Erythroblast (primary cell): ENCODE data around the gene GPR137B.
A peak's percentile ranks its signal among the peaks of the same experiment; 100 is the strongest.

ENCODE experiments used
- DNase-seq, 2 experiments: peaks; one replicate each; lab custom pipeline; 2025; lab: John Stamatoyannopoulos, UW
- GATA1 ChIP-seq: IDR thresholded peaks from 2 replicates; pipeline ENCODE4 v1.6.1; 2011; ENCODE audit warnings: low read depth, mild to moderate bottlenecking, control low read depth, low read length, moderate library complexity
- POLR2A ChIP-seq: IDR thresholded peaks from 2 replicates; pipeline ENCODE4 v1.6.1; 2011; ENCODE audit warnings: mild to moderate bottlenecking, low read length

Gene GPR137B

GRCh38 chr1:236239092-236239585 lies 96.8 kb downstream of the GPR137B start:
- TF ChIP-seq GATA1: no peak
- TF ChIP-seq POLR2A: no peak
- peak in 1 of 2 experiments; percentile 40 for DNase-seq

DNA sequence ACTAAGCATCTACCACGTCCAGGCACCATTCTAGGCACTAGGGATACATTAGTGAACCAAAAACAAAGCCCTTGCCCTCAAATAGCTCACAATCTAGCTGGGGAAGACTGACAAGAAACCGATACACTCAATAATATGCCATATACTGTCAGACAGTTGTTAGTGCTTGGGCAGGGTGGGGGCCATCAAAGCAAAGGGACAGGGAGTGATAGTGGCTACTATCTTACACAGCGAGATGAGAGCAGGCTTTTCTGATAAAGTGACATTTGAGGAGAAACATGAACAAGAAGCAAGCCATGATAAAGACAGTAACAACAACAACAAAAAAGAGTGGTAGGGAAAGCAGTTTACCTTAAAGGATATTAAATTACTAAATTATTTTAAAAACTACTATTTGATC lies 98.3 kb downstream of the GPR137B start:
- no peak for TF ChIP-seq POLR2A
- no peak for TF ChIP-seq GATA1

DNA sequence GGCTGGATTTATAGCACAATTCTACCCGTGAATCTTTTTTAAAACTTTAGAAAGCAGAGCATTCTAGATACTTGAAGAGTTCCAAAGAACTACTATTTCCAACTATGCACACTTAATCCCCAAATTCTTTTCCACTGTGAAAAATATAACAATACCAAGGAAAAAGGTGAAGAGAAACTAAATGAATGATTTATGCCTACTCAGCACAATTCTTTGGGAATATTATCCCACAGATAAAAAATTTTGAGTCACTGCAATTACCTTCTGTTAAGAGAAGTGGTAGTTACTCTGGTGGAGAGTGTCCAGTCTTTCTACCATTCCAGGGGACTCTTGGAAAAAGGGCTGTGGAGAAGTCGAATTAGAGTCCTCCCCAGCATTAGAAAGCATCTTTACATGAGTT lies 100.2 kb downstream of the GPR137B start:
- DNase-seq: no peak
- TF ChIP-seq GATA1 (no peak), POLR2A (no peak)

More for the DNA sequence above, 98.3 kb downstream of the GPR137B start:
- DNase-seq: peak; percentile 48 to 84

DNA sequence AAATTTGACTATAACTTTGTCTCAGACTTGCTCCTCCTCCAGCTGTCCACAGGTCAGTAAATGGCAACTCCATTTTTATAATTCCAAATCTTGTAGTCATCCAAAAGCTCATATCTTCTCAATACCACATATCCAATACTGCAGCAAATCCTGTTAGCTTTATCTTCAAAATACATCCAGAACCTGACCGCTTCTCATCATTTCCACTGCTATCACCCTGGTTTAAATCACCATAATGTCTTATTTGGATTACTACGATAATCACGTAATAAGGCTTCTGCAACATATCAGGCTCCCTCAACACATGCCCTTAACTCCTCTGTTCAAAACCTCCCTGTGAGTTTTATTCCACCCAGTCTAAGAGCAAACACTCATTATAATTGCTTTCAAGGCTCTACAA lies 104.9 kb downstream of the GPR137B start:
- DNase-seq: no peak
- TF ChIP-seq GATA1: no peak
- TF ChIP-seq POLR2A: no peak

DNA sequence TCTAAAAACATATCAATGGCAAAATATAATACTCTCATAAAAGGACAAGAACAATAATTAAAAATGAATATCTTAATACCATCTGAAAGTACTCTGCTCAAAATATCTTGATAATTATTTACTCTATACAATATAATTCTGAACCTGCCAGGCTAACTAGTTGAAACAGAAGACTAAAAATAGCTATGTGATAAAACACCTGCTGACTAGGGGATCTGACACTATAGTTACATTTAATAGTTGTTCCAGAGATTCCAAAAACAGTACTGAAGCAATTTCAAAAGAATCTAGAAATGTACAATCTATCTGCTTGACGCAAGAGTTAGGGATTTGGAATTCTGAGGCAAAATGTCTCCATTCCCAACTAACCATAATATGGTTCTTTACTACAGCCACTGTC lies 109.2 kb downstream of the GPR137B start:
- DNase-seq: no peak
- TF ChIP-seq POLR2A: no peak
- no peak for TF ChIP-seq GATA1

- DNase-seq: no peak
- TF ChIP-seq GATA1: no peak
- TF ChIP-seq POLR2A: no peak
Measured at GRCh38 chr1:236253119-236253518, 110.8 kb downstream of the GPR137B start.

GRCh38 chr1:236253918-236254637 lies 111.7 kb downstream of the GPR137B start:
- TF ChIP-seq GATA1 (no peak), POLR2A (no peak)
- peak; percentile 25 to 81 for DNase-seq

GRCh38 chr1:236257216-236257615 lies 114.9 kb downstream of the GPR137B start:
- no peak for TF ChIP-seq POLR2A
- TF ChIP-seq GATA1: no peak
- no peak for DNase-seq

GRCh38 chr1:236258114-236258622 lies 115.8 kb downstream of the GPR137B start:
- TF ChIP-seq GATA1: no peak
- no peak for TF ChIP-seq POLR2A
- no peak for DNase-seq
